ENCODE data around the gene KRT37. TPM values are rescaled to one million over a fixed set of nuclear protein-coding genes. Genes with fewer than 3 reads are reported as not detected.
"Not testable (repeated sequence)": the region's sequence is repeated elsewhere in the genome, so short reads cannot be mapped to it uniquely, and the experiment has no call there.

KRT37 gene
- total RNA-seq, 1 donor from 2014 or later = not detected

- DNase-seq (ENCODE audit: extremely low spot score, unreplicated experiment) = no peak
- Mint-ChIP-seq H3K4me3 (no peak overlapping the region), H3K36me3 (no peaks in the 10 kb centered on the region), H3K27me3 (peaks cover 3% of the 10 kb centered on the region), H3K4me1 (ENCODE audit: unreplicated experiment) (peaks cover 8% of the 10 kb centered on the region), H3K27ac (no peak overlapping the region), H3K9me3 (no peaks in the 10 kb centered on the region)
- TF ChIP-seq, protein P1, sequence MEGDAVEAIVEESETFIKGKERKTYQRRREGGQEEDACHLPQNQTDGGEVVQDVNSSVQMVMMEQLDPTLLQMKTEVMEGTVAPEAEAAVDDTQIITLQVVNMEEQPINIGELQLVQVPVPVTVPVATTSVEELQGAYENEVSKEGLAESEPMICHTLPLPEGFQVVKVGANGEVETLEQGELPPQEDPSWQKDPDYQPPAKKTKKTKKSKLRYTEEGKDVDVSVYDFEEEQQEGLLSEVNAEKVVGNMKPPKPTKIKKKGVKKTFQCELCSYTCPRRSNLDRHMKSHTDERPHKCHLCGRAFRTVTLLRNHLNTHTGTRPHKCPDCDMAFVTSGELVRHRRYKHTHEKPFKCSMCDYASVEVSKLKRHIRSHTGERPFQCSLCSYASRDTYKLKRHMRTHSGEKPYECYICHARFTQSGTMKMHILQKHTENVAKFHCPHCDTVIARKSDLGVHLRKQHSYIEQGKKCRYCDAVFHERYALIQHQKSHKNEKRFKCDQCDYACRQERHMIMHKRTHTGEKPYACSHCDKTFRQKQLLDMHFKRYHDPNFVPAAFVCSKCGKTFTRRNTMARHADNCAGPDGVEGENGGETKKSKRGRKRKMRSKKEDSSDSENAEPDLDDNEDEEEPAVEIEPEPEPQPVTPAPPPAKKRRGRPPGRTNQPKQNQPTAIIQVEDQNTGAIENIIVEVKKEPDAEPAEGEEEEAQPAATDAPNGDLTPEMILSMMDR (conservative IDR thresholded peaks at IDR 0.05) = no peak
Measured at GRCh38 chr17:41437254-41437653, 12.9 kb upstream of the KRT37 start.

- TF ChIP-seq, protein P1 (conservative IDR thresholded peaks at IDR 0.05) = no peak
- H3K27me3 Mint-ChIP-seq = peaks cover 3% of the 10 kb centered on the region
- H3K4me3 Mint-ChIP-seq = no peak overlapping the region
- H3K36me3 Mint-ChIP-seq = no peaks in the 10 kb centered on the region
- no peaks in the 10 kb centered on the region for H3K9me3 Mint-ChIP-seq
- no peak for DNase-seq (ENCODE audit: extremely low spot score, unreplicated experiment)
- peaks cover 8% of the 10 kb centered on the region for H3K4me1 Mint-ChIP-seq (ENCODE audit: unreplicated experiment)
- no peak overlapping the region for H3K27ac Mint-ChIP-seq
Measured at GRCh38 chr17:41434415-41434814, 10.0 kb upstream of the KRT37 start.

DNA sequence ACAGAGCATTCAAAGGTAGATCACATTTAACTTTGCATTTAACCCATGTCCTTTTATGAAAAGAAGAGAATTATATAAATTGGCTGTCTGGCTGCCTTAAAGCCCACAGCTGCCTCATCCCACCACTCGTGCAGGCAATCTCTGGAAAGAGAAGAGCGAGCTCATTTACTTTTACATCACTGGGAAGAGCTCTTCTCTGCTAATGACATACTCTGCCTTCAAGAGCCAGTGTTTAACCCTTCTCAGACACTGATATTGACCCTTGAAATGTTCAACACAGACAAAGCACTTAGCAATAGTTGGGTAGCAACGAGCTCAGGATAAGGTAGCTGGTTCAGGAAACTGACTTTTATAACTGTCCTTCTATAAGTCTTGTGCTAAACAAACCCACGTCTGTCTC is 9.6 kb upstream of the KRT37 start:
- Mint-ChIP-seq H3K27me3 (peaks cover 3% of the 10 kb centered on the region), H3K9me3 (no peaks in the 10 kb centered on the region)

GRCh38 chr17:41433586-41433985 is 9.2 kb upstream of the KRT37 start:
- Mint-ChIP-seq H3K27ac (no peak overlapping the region), H3K27me3 (peaks cover 3% of the 10 kb centered on the region), H3K9me3 (no peaks in the 10 kb centered on the region), H3K4me1 (ENCODE audit: unreplicated experiment) (peaks cover 8% of the 10 kb centered on the region), H3K4me3 (peak overlapping the region; percentile 3), H3K36me3 (no peaks in the 10 kb centered on the region)
- TF ChIP-seq, protein P1 (conservative IDR thresholded peaks at IDR 0.05) = no peak
- DNase-seq (ENCODE audit: extremely low spot score, unreplicated experiment) = no peak

More for the DNA sequence above, 9.6 kb upstream of the KRT37 start:
- Mint-ChIP-seq H3K27ac (no peak overlapping the region), H3K36me3 (no peaks in the 10 kb centered on the region), H3K4me3 (no peak overlapping the region), H3K4me1 (ENCODE audit: unreplicated experiment) (peaks cover 8% of the 10 kb centered on the region)
- TF ChIP-seq, protein P1 (conservative IDR thresholded peaks at IDR 0.05) = no peak
- DNase-seq (ENCODE audit: extremely low spot score, unreplicated experiment) = no peak

- not testable (repeated sequence) for H3K36me3 Mint-ChIP-seq; H3K4me3 Mint-ChIP-seq; DNase-seq (ENCODE audit: extremely low spot score, unreplicated experiment); H3K27me3 Mint-ChIP-seq; H3K27ac Mint-ChIP-seq; H3K9me3 Mint-ChIP-seq; H3K4me1 Mint-ChIP-seq (ENCODE audit: unreplicated experiment)
Measured at GRCh38 chr17:41430376-41430775, 6.0 kb upstream of the KRT37 start.

GRCh38 chr17:41429667-41430066 is 5.3 kb upstream of the KRT37 start:
- Mint-ChIP-seq H3K9me3 (no peaks in the 10 kb centered on the region), H3K4me1 (ENCODE audit: unreplicated experiment) (peaks cover 7% of the 10 kb centered on the region), H3K27ac (no peak overlapping the region), H3K36me3 (no peaks in the 10 kb centered on the region), H3K27me3 (peaks cover 3% of the 10 kb centered on the region), H3K4me3 (no peak overlapping the region)
- TF ChIP-seq, protein P1 (conservative IDR thresholded peaks at IDR 0.05) = no peak
- DNase-seq (ENCODE audit: extremely low spot score, unreplicated experiment) = no peak

All from type B pancreatic cell (in vitro differentiated cells).